Fibroblast of villous mesenchyme (primary cell): ENCODE results near the gene CDK8. TPM values are rescaled to one million over a fixed set of nuclear protein-coding genes. Genes with fewer than 3 reads are reported as not detected.
A peak's percentile ranks its signal among the peaks of the same experiment; 100 is the strongest.

Source experiments
- DNase-seq: peaks from one replicate; pipeline ENCODE4 v3.0.0-alpha.2; 2010; ENCODE audit warnings: low read depth
- H3K4me3 ChIP-seq: 2 replicates; pipeline ENCODE4 v1.5.1; 2011; ENCODE audit warnings: low read depth, mild to moderate bottlenecking, low read length
- CTCF ChIP-seq: IDR thresholded peaks from 2 replicates; pipeline ENCODE4 v1.5.1; 2012; ENCODE audit warnings: low read depth, mild to moderate bottlenecking, low read length; ENCODE audit not compliant: insufficient read depth
- total RNA-seq: library from RNA; depleted of rRNA; stranded (reverse); fragments of >200 nt; gene quantifications from 2 replicates; pipeline ENCODE4 v1.2.3, GENCODE V29; 2012

CDK8 gene
- total RNA-seq, 1 donor: 23.3 TPM

DNA sequence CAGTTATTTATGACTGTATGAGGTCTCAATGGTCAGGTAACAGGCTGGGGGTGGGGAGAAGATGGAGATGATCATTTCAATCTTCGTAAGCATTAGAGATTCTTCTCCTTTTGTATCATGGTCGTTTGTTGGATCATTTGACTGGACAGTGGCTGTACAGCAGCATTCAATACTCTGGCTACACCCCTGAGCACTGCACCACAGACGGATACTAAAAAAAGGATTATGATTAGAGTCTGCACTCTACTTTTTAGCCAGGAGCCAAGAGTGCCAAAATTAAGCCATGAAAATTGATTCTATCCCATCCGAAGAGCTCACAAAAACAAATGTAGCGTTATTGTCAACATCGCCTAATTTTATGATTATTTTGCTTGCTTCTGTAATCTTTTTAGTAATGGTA lies 41.9 kb downstream of the CDK8 start:
- no peak for DNase-seq
- TF ChIP-seq CTCF: no peak
- no peak overlapping the region for H3K4me3 ChIP-seq

DNA sequence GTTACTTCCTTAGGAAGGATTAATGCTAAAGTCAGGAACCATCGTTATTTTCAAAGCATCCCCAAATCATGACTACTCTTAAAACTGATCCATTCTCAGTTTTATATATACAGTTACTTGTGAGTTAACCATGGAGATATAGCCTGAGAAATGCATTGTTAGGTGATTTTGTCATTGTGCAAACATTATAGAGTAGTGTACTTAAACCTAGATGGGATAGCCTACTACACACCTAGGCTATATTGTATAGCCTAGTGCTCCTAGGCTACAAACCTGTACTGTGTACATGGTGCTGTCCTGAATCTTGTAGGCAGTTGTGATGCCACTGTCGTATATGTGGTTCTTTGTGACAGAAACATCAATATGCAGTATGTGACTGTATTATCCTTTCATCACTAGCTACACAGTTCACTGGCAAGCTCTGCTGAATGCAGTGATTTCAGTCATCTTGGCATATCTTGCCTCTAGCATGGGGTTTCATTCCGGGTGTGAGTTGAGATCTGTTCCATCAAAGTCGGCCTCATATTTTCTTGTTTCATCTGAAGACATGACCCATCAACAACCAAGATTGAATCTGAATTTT lies 45.3 kb downstream of the CDK8 start:
- no peak for TF ChIP-seq CTCF
- no peak for DNase-seq
- no peak overlapping the region for H3K4me3 ChIP-seq

DNA sequence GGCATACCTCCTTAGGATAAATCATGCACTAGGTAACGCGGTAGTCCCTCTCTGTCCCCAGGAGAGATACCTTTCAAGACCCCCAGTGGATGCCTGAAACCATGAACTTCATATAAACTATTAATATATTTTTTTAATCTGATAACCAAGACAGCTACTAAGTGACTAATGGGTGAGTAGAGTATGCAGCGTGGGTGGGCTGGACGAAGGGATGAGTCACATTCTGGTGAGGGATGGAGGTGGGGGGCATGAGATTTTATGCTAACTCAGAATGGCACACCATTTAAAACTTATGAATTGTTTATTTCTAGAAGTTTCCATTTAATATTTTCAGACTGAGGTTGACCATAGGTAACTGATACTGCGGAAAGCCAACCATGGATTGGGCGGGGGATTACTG lies 46.2 kb downstream of the CDK8 start:
- no peak overlapping the region for H3K4me3 ChIP-seq
- DNase-seq: peak; percentile 42
- no peak for TF ChIP-seq CTCF

DNA sequence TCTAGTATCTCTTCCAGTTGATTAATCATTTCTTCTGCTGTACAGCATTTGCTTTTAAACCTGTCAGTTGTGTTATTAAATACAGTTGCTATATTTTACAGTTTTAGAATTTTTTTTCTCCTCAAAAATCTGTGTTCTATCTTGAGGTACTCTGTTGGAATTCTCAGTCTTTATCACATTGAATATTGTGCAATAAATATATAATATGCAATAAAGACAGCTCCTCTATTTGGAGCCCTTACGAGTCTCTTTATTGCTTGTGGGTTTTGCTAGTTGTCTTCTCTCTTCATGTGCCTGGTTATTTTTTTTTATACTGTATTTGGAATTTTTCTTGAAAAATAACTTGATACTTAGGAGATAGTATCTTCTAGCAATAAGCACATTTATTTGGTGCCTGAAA lies 51.7 kb downstream of the CDK8 start:
- H3K4me3 ChIP-seq: no peak overlapping the region
- no peak for DNase-seq
- no peak for TF ChIP-seq CTCF

DNA sequence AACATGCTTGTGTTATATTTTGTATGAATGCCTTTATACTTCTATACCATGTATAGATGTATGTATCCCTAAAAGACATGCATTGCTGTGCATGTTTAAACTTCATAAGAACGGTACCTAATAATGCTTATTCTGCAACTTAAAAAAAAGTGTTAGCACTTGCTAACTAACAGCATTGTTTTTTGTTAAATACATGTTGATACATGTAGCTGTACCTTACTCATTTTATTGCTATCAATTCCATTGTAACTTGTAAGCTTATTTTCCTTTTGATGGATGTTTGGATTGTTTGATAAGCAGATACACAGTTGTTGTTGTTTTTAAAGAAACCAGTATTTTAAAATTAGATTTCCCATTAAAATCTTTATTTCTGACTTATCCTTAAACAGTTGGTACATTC lies 53.8 kb downstream of the CDK8 start:
- no peak overlapping the region for H3K4me3 ChIP-seq
- no peak for TF ChIP-seq CTCF
- DNase-seq: no peak

DNA sequence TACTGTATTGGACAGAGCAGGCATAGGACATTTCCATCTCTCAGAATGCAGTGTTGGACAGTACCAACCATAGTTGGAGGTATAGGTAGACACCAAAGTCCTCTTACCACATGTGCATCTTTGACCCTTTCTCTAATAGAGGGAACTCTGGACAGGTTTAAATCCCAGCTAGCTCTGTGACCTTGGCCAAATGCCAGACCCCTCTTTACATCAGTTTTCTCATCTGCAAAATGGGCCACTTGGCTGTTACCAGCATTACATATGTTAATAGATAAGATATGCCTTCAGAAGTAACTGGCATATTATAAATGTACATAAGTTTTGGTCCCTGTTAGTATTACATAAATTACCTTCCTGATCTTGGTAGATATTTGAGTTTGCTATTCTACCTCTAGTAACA lies 54.3 kb downstream of the CDK8 start:
- no peak for DNase-seq
- no peak overlapping the region for H3K4me3 ChIP-seq
- TF ChIP-seq CTCF: no peak

GRCh38 chr13:26308836-26309235 lies 54.9 kb downstream of the CDK8 start:
- no peak overlapping the region for H3K4me3 ChIP-seq
- no peak for TF ChIP-seq CTCF
- DNase-seq: no peak
